Lower leg skin (tissue), 4 donors: ENCODE data around the gene ZNG1A. TPM values are rescaled to one million over a fixed set of nuclear protein-coding genes. Genes with fewer than 3 reads are reported as not detected.
"Not testable (repeated sequence)": the region's sequence is repeated elsewhere in the genome, so short reads cannot be mapped to it uniquely, and the experiment has no call there.

Source experiments
- DNase-seq, 2 donors: peaks; one replicate each; pipeline ENCODE4 v3.0.0-alpha.2; 2019; ENCODE audit warnings: low spot score in 2 of 2
- H3K4me3 ChIP-seq: fragments of 200-600 bp; sonication (generic); 2 replicates; pipeline ENCODE4 v1.5.1; 2017; ENCODE audit warnings: mild to moderate bottlenecking, low read depth; ENCODE audit not compliant: poor library complexity, severe bottlenecking
- POLR2A ChIP-seq, 2 donors: fragments of 450-650 bp; IDR thresholded peaks; one replicate each; pipeline ENCODE4 v1.6.1; 2016 to 2017; ENCODE audit warnings: antibody characterized with exemption in 2 of 2, mild to moderate bottlenecking in 1 of 2, moderate library complexity in 1 of 2
- WGBS, 2 donors: methylation state at CpG; one replicate each; pipeline ENCODE4 v1.1.5; 2018; 5-methylcytosine and 5-hydroxymethylcytosine counted together
- intact Hi-C: fragments of 100-400 bp; cut with DNase I; formaldehyde crosslinking; loops from one replicate; pipeline ENCODE4 v1.15.0; 2023; ENCODE audit warnings: low total_unique reads
- total RNA-seq, 4 donors: library from RNA; depleted of rRNA; stranded (reverse); fragments of >200 nt; gene quantifications; one replicate each; pipeline ENCODE4 v1.1.0, GENCODE V29; 2016
- TF ChIP-seq, protein P1 (sequence below), 3 donors: fragments of 450-650 bp; IDR thresholded peaks; one replicate each; pipeline ENCODE4 v1.5.1; 2016; ENCODE audit warnings: antibody characterized with exemption in 3 of 3, mild to moderate bottlenecking in 3 of 3, moderate library complexity in 2 of 3

Gene ZNG1A
- total RNA-seq, 4 donors from 2014 or later = 26.8 to 37.2 (median 31.8) TPM

DNA sequence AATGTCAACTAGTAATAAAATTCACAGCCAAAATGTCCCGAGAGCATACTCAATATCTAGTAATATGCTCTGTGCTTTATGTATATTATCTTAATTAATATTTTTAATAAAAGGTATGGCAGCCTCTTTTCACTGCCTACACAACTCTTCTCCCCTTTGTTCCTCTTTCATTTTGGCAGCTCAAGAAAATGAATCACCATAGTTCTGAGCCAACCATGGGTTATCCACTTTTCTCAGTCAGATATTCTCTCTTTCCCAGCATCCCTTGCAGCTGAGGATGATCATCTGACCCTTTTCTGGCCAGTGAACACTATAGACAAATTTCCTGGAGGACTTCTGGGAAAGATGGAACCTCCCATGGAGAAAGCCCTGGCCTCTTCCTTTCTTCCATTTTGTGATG lies 27.6 kb upstream of the ZNG1A start:
- no peak for DNase-seq
- intact Hi-C loops = no loop called here
- H3K4me3 ChIP-seq = no peak overlapping the region
- WGBS, 2 donors = 38 to 48% methylated on average over 1 of the region's 1 CpG
- no peak for TF ChIP-seq POLR2A (IDR thresholded peaks at IDR 0.05)
- TF ChIP-seq, protein P1, sequence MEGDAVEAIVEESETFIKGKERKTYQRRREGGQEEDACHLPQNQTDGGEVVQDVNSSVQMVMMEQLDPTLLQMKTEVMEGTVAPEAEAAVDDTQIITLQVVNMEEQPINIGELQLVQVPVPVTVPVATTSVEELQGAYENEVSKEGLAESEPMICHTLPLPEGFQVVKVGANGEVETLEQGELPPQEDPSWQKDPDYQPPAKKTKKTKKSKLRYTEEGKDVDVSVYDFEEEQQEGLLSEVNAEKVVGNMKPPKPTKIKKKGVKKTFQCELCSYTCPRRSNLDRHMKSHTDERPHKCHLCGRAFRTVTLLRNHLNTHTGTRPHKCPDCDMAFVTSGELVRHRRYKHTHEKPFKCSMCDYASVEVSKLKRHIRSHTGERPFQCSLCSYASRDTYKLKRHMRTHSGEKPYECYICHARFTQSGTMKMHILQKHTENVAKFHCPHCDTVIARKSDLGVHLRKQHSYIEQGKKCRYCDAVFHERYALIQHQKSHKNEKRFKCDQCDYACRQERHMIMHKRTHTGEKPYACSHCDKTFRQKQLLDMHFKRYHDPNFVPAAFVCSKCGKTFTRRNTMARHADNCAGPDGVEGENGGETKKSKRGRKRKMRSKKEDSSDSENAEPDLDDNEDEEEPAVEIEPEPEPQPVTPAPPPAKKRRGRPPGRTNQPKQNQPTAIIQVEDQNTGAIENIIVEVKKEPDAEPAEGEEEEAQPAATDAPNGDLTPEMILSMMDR (IDR thresholded peaks at IDR 0.05) = no peak

DNA sequence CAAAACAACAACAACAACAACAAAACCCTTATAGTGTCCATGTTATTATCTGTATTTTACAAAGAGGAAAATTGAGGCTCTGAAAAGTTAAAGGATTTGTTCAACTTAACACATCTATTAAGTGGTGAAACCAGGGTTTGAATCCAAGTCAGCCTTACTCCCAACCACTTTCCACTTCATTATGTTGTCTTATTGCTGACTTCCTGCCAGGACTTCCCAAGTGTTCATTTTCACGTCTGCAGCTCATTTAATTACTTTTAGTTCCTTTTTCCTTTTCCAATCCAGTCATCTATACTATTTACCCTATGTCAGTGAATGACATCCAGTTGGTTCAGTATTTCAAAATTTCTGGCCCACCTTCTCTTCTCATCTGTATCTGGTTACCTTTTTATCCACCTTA lies 20.7 kb upstream of the ZNG1A start:
- intact Hi-C loops, DNase-seq, H3K4me3 ChIP-seq: not testable (repeated sequence)
- 7 to 60% methylated on average over 1 of the region's 1 CpG for WGBS, 2 donors

GRCh38 chr9:178140-178825 lies 573 bp downstream of the ZNG1A start:
- DNase-seq, H3K4me3 ChIP-seq, intact Hi-C loops: not testable (repeated sequence)
- 7 to 8% methylated on average over 18 to 20 of the region's 23 CpGs for WGBS, 2 donors

- DNase-seq, H3K4me3 ChIP-seq, intact Hi-C loops: not testable (repeated sequence)
- WGBS, 2 donors = no CpG with 5 or more reads among the region's 3 CpGs
These were observed 9.1 kb downstream of the ZNG1A start for GRCh38 chr9:169757-170156.

GRCh38 chr9:159871-160270 lies 19.0 kb downstream of the ZNG1A start:
- intact Hi-C loops = not testable (repeated sequence)

GRCh38 chr9:151173-151572 lies 27.7 kb downstream of the ZNG1A start:
- H3K4me3 ChIP-seq, DNase-seq, intact Hi-C loops: not testable (repeated sequence)

More at GRCh38 chr9:159871-160270, 19.0 kb downstream of the ZNG1A start:
- H3K4me3 ChIP-seq, DNase-seq: not testable (repeated sequence)
- WGBS, 2 donors = 25 to 65% methylated on average over 1 of the region's 1 CpG

- DNase-seq, intact Hi-C loops, H3K4me3 ChIP-seq: not testable (repeated sequence)
- WGBS, 2 donors = 93% methylated on average over 17 of the region's 17 CpGs; no CpG with 5 or more reads in 1 of the 2 donors
These were observed 39.0 kb downstream of the ZNG1A start for GRCh38 chr9:139880-140279.

DNA sequence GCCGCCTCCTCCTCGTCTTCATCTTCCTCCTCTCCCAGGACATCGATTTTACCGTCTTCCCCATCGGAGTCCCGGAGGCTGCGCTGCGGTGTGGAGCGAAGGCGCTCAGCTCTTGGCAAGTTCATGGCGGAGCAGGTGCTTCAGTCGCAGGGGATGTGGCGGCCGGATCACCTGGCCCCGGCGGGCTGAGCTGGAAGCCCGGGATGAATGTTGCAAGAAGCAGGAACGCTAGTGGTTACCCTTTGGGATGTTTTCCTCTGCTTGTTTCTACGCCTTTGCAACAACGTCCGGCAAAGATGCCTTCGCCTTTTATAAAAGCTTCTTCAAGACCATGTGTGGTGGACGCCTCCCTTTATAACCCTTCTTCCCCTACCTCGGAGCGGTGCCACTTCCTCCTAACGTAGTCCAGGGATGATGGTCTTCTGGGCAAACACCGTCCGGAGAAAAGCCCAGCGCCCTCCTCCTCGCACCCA lies 60.8 kb downstream of the ZNG1A start, which contains the start of gene FOXD4:
TSS of gene FOXD4 (minus strand) at position 423 of the 473 bp plus-strand sequence. CDS start at position 125, 298 bp downstream.
- H3K4me3 ChIP-seq, DNase-seq, intact Hi-C loops: not testable (repeated sequence)
- 33 to 47% methylated on average over 15 to 25 of the region's 30 CpGs for WGBS, 2 donors

DNA sequence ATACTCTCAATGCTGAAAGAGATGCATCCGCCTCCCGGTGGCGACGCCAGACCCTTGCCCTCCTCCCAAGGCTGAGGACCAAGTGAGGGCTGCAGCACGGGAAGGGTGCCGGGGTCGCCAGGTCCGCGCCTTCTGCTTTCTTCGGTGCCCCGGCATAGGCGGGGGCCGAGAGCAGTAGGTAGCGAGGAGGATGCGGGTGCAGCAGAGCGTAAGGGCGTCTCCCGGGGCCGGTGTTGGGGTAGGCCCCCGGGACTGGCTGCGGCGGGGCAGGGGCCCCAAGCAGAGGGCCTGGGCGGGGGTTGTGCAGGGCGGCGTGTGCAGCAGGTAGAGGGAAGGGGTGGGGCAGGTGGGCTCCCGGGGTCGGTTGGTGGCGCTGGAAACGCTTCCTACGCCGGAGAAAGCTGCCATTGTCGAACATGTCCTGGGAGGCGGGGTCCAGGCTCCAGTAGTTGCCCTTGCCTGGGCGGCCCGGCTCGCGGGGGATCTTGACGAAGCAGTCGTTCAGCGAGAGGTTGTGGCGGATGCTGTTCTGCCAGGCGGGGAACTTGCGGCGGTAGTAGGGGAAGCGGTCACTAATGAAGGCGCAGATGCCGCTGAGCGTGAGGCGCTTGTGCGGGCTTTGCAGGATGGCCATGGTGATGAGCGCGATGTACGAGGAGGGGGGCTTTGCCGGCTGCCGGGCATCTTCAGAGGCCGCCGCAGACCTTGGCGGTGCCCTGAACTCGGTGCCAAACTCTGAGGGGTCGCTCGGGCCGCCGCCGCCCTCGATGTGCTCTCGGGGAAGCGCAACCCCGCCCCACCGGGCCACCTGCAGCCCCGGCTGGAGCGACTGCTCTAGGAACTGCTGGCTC lies 61.5 kb downstream of the ZNG1A start:
- DNase-seq, intact Hi-C loops, H3K4me3 ChIP-seq: not testable (repeated sequence)
- 3 to 5% methylated on average over 18 to 25 of the region's 71 CpGs for WGBS, 2 donors

DNA sequence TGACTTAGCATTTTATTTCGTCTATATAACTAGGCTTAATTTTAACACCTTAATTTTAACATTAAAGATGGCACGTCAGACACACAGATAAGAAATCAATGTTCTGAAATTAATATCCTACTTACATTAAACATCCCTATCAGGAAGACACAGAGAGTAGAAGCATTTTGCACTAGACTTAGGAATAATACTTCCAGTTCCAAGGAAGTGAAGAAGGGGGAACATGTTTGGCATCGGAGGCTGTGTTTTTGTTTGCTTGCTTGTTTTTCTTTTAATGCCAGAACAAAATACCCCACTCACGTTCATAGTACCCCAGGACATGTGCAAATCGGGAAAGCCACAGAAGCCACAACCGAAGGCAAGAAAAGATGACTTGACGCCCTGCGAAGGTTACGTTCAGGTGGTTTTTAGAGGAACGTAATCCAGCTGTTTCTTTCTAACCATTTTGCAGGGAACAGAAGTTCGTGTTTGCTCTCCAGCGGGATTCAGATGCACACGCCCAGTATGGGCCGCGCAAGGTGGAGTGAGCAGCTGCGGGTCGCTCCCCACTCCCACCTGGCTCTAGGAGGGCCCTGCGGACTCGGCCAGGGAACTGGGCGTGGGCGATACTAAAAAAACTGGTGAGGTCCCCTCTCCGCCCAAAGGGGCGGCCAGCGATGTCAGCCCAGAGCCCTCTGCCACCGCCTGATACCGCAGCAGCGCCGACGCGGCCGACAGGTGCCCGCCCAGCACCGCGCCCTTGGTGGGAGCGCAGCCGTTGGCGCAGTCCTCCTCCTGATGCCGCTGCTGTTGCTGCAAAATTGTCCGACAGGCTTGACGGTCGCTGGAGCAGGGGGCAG lies 62.4 kb downstream of the ZNG1A start:
- intact Hi-C loops, H3K4me3 ChIP-seq, DNase-seq: not testable (repeated sequence)
- WGBS, 2 donors = 16 to 21% methylated on average over 14 to 31 of the region's 41 CpGs

GRCh38 chr9:115118-115451 lies 63.8 kb downstream of the ZNG1A start:
- DNase-seq, H3K4me3 ChIP-seq, intact Hi-C loops: not testable (repeated sequence)
- WGBS, 2 donors = 10 to 16% methylated on average over 10 of the region's 11 CpGs

- WGBS, 2 donors = 2% methylated on average over 35 to 39 of the region's 73 CpGs
- H3K4me3 ChIP-seq, DNase-seq, intact Hi-C loops: not testable (repeated sequence)
These were observed 64.4 kb downstream of the ZNG1A start for GRCh38 chr9:114267-115117.
